HG03135 (cell line): Measurements from ENCODE around the gene LRRC23.
"Not testable (repeated sequence)": the region's sequence is repeated elsewhere in the genome, so short reads cannot be mapped to it uniquely, and the experiment has no call there.

ENCODE experiments used
- ATAC-seq: cut with Tn5 transposase; IDR thresholded peaks from one replicate; pipeline ENCODE4 v1.9.1; 2021; ENCODE audit warnings: mild to moderate bottlenecking, moderate library complexity; ENCODE audit not compliant: unreplicated experiment

LRRC23 gene

DNA sequence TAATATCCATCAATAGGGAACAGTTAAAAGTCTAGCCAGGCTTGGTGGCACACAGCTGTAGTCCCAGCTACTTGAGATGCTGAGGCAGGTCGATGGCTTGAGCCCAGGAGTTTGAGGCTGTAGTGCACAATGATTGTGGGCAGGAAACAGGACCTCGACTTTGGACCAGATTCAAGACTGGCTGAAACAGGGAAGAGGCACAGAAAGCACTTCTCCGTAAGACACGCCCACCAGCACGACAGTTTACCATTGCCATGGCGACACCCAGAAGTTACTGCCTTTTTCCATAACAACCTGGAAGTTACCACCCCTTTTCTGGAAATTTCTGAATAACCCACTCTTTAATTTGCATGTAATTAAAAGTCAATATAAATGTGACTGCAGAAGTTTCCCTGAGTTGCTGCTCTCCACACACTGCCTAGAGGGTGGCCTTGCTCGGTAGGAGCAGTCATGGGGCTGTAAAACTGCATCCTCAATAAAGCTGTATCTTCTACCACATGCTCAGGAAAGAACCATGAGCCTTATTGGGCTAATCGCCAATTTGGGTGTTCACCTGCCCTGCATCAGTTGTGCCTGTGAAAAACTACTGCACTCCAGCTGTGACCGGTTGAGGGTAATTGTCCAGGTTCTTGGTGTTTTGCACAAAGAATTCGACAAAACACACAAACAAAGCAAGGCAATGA, 4.6 kb upstream of the LRRC23 start:
- ATAC-seq, result no peak

DNA sequence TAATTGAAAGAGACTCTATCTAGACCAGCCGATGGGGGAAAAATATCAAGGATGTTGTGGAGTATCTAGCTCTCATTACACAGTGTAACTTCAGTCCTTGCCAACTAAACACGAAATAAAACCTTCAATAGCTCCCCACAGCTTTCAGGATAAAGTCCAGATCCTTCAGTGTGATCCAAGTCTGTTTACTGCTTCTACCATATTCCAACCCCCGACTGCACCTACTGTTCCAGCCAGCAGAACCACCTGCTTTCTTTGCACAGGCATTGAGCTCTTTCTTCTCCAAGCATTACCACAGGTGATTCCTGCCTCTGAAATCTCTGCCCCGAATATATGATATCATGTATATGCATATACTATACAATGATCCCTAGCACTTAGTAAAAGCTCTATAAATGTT, 2.2 kb upstream of the LRRC23 start:
- ATAC-seq, result no peak

DNA sequence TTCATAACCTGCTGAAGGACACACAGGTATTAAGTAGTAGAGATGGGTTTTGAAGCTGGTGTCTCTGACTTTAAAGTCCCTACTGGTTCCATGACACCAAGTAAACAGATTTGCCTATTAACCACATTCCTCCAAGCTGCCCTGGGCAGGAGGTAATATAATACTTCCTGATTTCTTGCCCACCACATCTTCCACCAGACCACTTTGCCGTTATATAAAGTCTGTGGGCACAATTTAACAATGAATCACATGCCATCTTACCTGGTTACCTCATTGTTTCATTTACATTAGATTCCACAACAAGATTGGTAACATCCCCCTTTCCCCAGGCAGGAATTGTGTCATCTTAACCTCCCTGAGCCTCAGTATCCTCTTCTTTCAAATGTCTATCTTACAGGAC, 900 bp upstream of the LRRC23 start:
- no peak for ATAC-seq

DNA sequence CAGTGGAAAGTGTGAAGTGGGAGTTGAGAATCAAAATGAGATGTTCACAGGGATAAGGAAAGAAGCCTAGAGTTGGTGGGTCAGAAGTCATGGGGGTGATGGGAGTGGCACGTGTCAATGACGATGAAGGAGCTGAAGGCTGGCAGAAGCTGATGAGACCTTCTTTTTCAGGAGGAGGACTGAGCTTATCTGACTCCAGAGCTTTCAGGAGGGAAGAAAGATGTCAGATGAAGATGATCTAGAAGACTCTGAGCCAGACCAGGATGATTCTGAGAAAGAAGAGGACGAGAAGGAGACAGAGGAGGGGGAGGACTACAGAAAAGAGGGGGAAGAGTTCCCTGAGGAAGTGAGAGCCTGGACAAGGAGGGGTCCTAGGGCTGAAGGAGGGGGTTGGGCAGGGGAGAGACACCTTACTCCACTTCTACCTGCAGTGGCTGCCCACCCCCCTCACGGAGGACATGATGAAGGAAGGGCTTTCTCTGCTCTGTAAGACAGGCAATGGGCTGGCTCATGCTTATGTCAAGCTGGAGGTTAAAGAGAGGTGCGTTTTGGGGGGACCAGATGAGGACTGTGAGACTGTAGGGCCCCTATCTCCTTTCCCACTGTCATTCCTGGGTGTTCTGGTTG, 905 bp downstream of the LRRC23 start:
- ATAC-seq, result no peak

DNA sequence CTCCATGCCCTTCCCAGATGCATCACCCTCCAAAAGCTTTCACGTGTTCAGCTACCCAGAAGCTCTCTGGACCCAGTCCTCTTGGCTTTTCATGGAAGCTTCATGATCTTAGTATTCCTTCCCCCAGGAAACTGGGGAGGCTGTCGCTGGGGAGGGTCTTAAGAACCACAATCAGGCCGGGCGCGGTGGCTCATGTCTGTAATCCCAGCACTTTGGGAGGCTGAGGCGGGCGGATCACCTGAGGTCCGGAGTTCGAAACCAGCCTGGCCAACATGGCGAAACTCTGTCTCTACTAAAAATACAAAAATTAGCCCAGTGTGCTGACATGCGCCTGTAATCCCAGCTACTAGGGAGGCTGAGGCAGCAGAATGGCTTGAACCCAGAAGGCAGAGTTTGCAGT, 3.5 kb downstream of the LRRC23 start:
- ATAC-seq, result not testable (repeated sequence)

DNA sequence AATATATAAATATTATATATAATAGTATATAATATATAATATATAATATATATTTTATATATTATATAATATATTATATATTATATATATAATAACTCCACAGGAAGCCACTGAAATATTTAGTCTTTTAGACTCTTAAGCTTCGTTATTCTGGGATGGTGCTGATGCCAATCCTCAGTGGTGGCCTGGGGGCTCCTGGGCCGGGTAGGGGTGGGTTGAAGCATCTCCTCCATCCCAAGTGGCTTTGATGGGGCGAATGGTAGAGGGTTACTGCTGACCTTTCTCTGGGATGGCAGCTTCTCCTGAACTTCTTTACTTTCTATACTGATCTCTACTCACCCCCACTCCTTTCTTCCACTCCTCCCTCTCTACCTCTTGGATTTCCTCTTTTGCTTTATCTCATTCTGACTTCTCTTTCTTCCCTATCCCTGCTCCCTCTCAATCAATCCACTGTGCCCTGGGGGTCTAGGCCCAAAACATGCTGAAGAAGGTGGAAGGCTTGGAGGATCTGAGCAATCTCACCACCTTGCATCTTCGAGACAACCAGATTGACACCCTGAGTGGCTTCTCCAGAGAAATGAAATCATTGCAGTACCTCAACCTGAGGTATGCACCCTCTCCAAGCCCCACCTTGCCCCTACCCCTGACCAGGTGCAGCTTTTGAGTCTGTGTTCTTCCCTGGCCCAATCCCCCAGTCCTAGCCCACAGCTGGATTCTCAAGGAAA, 5.0 kb downstream of the LRRC23 start:
- ATAC-seq, result no peak

DNA sequence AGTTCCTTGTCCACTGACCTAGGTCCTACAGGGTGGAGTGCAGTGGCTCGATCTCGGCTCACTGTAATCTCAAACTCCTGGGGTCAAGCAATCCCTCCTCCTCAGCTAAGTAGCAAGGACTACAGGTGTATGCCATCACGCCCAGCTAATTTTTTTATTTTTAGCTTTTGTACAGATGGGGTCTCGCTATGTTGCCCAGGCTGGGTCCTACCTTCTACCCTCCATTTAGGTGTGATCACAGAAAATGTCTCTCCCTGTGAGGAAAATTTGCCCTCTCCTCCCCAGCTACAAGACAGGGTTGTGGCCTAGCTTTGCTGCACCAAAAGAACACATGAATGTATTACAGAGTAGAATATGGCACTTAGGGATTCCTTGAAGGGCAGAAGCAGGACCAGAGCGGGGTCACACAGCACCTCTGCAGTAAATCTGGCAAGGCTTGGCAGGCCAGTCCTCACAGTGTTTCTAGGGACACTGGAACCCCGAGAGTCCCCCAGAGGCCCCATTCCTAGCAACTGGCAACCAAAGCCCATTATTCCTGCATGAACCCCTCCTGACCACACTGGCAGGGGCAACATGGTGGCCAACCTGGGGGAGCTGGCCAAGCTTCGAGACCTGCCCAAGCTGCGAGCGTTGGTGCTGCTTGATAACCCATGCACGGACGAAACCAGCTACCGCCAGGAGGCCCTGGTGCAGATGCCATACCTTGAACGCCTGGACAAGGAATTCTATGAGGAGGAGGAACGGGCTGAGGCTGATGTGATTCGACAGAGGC, 7.7 kb downstream of the LRRC23 start:
- ATAC-seq, result no peak

DNA sequence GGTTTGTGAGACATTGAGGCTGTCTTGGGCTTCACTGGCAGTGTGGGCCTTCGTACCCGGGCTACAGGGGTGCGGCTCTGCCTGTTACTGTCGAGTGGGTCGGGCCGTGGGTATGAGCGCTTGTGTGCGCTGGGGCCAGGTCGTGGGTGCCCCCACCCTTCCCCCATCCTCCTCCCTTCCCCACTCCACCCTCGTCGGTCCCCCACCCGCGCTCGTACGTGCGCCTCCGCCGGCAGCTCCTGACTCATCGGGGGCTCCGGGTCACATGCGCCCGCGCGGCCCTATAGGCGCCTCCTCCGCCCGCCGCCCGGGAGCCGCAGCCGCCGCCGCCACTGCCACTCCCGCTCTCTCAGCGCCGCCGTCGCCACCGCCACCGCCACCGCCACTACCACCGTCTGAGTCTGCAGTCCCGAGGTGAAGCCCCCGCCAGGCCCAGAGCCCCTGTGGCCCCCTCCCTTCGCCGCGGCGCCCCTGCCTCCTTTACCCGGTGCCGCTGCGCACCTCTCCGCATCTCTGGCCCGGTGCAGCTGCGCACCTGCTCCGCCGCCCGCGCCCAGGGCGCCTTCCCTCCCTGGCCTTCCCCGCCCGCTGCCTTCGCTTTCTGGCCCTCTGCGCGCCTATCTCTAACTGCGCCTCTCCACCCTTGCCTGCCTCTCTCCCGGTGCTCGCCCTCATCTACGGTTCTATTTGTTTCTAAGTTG, 9.8 kb downstream of the LRRC23 start, which contains the start of gene ENO2:
Gene ENO2, plus strand, starts transcription at position 335 of the 701 bp plus-strand sequence. CDS start 1,253 bp downstream, outside the sequence.
- peak; percentile 78 for ATAC-seq

DNA sequence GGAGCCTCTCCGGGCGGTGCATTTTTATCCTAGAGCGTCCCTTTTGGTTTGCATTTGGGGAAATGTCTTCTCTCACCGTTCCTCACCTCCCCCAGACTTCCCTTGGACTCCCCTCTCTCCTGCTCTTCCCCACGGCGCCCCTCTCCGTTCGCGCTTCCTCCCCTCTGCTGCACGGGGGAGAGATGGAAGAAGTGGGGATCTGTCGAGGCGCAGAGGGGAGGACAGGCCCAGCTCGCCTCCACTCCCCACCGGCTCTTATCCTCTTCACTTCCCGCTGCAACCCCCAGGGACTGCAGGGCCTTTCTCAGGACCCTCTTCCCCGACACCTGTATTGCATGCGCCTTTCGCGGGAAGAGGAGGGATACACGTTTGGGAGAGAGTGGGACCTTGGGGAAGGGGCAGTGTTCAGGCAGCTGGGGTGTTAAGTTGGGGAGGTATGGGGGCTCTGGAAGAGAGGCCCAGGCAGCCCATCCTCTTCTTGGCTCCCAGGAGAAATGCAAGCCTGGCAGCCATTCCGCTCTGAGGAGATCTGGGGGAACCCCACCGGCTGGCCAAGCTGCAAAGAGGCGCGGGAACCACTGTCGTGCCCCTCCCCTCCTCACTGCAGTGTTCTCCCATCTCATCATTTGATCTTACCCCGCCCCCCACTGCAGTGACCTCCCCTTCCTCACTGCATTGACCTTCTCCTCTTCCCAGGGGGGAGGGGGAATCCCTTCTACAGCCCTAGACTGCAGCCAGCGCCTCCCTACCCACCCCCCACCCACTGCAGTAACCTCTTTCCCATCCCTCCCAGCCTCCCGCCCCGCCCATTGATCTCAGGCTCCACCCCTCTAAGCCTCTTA, 10.5 kb downstream of the LRRC23 start:
- ATAC-seq, result no peak

DNA sequence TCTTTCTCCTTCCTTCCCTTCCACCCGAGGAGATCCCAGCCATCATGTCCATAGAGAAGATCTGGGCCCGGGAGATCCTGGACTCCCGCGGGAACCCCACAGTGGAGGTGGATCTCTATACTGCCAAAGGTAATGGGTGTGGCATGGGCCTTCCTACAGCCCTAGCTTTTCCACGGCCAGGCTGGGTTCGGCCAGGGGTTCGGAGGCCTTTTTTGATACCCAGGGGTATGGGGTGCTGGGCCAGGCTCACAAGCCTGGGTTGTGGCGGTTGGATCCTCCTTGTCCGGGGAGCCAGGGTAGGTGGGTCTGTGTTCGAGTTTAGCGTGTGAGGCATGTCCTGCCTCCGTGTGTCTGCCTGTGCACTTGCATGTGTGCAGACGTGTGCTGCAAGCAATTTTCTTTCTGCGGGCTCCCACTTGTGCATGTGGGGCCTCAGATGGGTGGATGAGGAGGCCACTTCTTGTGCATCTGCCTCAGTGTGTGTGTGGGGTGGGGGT, 11.2 kb downstream of the LRRC23 start:
- no peak for ATAC-seq

DNA sequence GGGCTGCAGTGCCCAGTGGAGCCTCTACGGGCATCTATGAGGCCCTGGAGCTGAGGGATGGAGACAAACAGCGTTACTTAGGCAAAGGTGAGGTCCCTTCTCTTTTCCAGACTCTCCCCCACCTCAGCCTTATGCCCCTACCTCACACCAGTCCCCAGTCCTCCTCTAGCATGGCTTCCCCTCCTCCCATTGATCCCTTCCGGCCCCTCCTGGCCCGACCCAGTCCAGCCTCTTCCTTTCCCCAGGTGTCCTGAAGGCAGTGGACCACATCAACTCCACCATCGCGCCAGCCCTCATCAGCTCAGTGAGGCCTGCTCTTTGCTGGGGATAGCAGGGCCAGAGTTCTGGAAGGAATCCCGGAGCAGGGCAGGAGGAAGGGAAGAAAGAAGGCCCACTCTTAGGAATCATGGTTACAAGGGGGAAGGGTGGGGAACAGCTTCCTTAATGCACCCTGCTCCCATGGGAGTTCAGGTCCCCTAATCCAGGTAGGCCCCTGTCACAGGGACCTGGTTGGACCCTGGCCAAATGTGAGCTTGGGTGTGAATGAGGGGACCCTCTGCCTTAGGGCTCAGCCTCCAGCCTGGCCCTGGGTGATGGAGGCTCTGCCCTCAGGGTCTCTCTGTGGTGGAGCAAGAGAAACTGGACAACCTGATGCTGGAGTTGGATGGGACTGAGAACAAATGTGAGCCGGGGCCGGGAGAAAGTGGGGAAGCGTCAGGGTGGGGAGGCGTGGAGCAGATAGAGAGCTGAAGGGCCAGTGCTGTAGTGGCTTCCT, 12.0 kb downstream of the LRRC23 start:
- no peak for ATAC-seq

DNA sequence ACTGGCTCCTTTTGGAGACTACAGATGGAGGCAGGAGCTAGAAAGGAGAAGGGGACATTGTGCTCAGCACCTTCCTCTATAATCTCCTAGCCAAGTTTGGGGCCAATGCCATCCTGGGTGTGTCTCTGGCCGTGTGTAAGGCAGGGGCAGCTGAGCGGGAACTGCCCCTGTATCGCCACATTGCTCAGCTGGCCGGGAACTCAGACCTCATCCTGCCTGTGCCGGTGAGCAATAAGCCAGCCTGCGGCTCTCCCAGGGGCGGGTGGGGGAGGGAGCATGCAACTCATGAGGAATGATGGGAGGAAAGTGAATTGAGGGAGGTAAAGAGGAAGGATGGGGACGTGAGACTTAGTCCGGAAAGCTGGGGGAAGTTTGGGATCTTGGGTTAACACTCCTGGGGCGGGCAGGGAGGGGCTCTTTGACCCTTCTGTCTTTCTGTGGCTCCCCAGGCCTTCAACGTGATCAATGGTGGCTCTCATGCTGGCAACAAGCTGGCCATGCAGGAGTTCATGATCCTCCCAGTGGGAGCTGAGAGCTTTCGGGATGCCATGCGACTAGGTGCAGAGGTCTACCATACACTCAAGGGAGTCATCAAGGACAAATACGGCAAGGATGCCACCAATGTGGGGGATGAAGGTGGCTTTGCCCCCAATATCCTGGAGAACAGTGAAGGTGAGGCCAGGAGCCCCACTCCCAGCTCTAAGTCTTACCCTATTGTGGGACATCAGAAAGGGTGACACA, 13.0 kb downstream of the LRRC23 start:
- no peak for ATAC-seq

DNA sequence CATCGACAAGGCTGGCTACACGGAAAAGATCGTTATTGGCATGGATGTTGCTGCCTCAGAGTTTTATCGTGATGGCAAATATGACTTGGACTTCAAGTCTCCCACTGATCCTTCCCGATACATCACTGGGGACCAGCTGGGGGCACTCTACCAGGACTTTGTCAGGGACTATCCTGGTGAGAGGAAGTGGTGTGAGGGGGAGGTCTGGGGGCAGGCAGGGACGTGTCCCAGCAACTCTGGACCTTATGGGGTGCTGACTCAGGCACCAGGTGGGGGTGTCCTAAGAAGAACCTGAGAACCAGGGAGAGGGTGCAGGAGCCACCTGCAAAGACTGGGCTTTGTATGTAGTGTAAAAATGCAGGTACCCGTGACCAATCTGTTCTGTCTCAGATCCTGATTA, 15.0 kb downstream of the LRRC23 start:
- ATAC-seq, result no peak

DNA sequence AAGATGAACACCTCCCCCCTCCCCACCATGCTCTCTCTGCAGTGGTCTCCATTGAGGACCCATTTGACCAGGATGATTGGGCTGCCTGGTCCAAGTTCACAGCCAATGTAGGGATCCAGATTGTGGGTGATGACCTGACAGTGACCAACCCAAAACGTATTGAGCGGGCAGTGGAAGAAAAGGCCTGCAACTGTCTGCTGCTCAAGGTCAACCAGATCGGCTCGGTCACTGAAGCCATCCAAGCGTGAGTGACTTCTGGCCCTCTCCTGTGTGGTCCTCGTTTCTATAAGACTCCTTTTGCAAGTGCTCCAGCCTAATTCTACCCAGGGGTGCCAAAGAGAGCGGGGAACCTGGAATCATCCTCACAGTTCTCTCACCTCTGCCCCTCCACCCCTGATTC, 16.9 kb downstream of the LRRC23 start:
- no peak for ATAC-seq

DNA sequence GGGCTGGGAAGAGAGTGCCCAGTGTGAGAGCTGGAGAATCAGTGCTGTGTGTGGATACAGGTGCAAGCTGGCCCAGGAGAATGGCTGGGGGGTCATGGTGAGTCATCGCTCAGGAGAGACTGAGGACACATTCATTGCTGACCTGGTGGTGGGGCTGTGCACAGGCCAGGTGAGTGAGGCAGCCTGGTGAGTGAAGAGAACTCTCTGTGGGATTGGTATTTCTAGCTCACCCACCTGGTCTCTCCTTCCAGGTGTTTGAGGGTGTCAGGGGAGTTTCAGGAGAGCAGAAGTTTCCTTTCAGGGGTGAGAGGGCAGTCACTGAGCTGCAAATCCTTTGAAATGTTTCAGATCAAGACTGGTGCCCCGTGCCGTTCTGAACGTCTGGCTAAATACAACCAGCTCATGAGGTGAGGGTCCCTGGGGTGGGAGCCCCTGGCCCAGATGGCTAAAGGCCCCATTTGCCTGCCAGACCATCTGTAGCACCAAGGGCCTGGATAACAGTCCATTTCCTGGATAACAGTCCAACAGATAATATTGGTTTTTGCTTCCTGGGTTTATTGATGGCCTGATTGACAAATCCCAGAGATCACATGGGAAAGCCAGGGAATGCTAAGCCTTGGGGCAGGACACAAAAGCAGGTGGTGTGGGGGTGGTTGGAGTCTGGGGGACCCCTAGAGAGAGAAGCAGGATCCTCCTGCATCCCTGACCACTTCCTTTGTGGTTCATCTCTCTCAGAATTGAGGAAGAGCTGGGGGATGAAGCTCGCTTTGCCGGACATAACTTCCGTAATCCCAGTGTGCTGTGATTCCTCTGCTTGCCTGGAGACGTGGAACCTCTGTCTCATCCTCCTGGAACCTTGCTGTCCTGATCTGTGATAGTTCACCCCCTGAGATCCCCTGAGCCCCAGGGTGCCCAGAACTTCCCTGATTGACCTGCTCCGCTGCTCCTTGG, 17.6 kb downstream of the LRRC23 start:
- no peak for ATAC-seq

DNA sequence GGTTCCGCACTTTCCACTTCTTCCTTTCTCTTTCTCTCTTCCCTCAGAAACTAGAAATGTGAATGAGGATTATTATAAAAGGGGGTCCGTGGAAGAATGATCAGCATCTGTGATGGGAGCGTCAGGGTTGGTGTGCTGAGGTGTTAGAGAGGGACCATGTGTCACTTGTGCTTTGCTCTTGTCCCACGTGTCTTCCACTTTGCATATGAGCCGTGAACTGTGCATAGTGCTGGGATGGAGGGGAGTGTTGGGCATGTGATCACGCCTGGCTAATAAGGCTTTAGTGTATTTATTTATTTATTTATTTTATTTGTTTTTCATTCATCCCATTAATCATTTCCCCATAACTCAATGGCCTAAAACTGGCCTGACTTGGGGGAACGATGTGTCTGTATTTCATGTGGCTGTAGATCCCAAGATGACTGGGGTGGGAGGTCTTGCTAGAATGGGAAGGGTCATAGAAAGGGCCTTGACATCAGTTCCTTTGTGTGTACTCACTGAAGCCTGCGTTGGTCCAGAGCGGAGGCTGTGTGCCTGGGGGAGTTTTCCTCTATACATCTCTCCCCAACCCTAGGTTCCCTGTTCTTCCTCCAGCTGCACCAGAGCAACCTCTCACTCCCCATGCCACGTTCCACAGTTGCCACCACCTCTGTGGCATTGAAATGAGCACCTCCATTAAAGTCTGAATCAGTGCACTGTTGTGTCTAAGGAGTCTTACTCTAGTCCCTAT, 18.5 kb downstream of the LRRC23 start:
- no peak for ATAC-seq
